H9 (cell line): Measurements from ENCODE around the gene AP2A2. TPM values are rescaled to one million over a fixed set of nuclear protein-coding genes. Genes with fewer than 3 reads are reported as not detected.

Source experiments
- DNase-seq: peaks from one replicate; pipeline ENCODE4 v3.0.0-alpha.2; 2017
- H2AFZ ChIP-seq: one replicate; pipeline ENCODE4 v1.6.1; 2013; ENCODE audit warnings: mild to moderate bottlenecking, low read length, control low read depth, moderate library complexity
- H2AK5ac ChIP-seq: 2 replicates; pipeline ENCODE4 v1.6.1; 2013; ENCODE audit warnings: low read length, control low read depth, mixed read lengths; ENCODE audit not compliant: insufficient read length
- H2BK120ac ChIP-seq: one replicate; pipeline ENCODE4 v1.6.1; 2013; ENCODE audit warnings: low read depth, mild to moderate bottlenecking, low read length, control low read depth, inconsistent platforms; ENCODE audit not compliant: poor library complexity, severe bottlenecking
- H2BK12ac ChIP-seq: 2 replicates; pipeline ENCODE4 v1.6.1; 2013; ENCODE audit warnings: low read length, control low read depth, mixed read lengths, low read depth; ENCODE audit not compliant: insufficient read length
- H2BK15ac ChIP-seq: 2 replicates; pipeline ENCODE4 v1.6.1; 2013; ENCODE audit warnings: low read depth, low read length, control low read depth
- H2BK20ac ChIP-seq: one replicate; pipeline ENCODE4 v1.6.1; 2013; ENCODE audit warnings: low read depth, mild to moderate bottlenecking, low read length, control low read depth, inconsistent platforms; ENCODE audit not compliant: poor library complexity, severe bottlenecking
- H2BK5ac ChIP-seq: 2 replicates; pipeline ENCODE4 v1.6.1; 2013; ENCODE audit warnings: low read length, control low read depth, mixed read lengths; ENCODE audit not compliant: insufficient read length
- H3K14ac ChIP-seq: 2 replicates; pipeline ENCODE4 v1.6.1; 2013; ENCODE audit warnings: low read length, control low read depth; ENCODE audit not compliant: insufficient read depth
- H3K18ac ChIP-seq: 2 replicates; pipeline ENCODE4 v1.6.1; 2013; ENCODE audit warnings: low read depth, mild to moderate bottlenecking, mixed read lengths, low read length, control low read depth; ENCODE audit not compliant: insufficient read length
- H3K23ac ChIP-seq: 2 replicates; pipeline ENCODE4 v1.6.1; 2013; ENCODE audit warnings: low read length, control low read depth, mixed read lengths, low read depth; ENCODE audit not compliant: insufficient read length
- H3K23me2 ChIP-seq: 2 replicates; pipeline ENCODE4 v1.6.1; 2013; ENCODE audit warnings: low read depth, mild to moderate bottlenecking, mixed read lengths, low read length, control low read depth; ENCODE audit not compliant: insufficient read length, poor library complexity, severe bottlenecking
- H3K27ac ChIP-seq: 2 replicates; pipeline ENCODE4 v1.5.1; 2013; ENCODE audit warnings: low read length, control low read depth, mixed read lengths, low read depth; ENCODE audit not compliant: insufficient read length
- H3K27me3 ChIP-seq: 2 replicates; pipeline ENCODE4 v1.6.1; 2013; ENCODE audit warnings: low read length, control low read depth, inconsistent platforms; ENCODE audit not compliant: insufficient read depth
- H3K4ac ChIP-seq: 2 replicates; pipeline ENCODE4 v1.6.1; 2013; ENCODE audit warnings: low read depth, mild to moderate bottlenecking, control low read depth, inconsistent platforms, low read length, moderate library complexity
- H3K4me1 ChIP-seq: 2 replicates; pipeline ENCODE4 v1.6.1; 2013; ENCODE audit warnings: low read length, control low read depth, inconsistent platforms; ENCODE audit not compliant: insufficient read depth
- H3K4me2 ChIP-seq: 2 replicates; pipeline ENCODE4 v1.6.1; 2013; ENCODE audit warnings: low read length, control low read depth, mixed read lengths; ENCODE audit not compliant: insufficient read length, insufficient read depth
- H3K56ac ChIP-seq: 2 replicates; pipeline ENCODE4 v1.6.1; 2013; ENCODE audit warnings: low read depth, mild to moderate bottlenecking, mixed read lengths, low read length, control low read depth; ENCODE audit not compliant: insufficient read length
- H3K79me1 ChIP-seq: 2 replicates; pipeline ENCODE4 v1.6.1; 2013; ENCODE audit warnings: low read depth, mild to moderate bottlenecking, moderate library complexity, low read length, control low read depth, inconsistent platforms; ENCODE audit not compliant: insufficient read depth, poor library complexity, severe bottlenecking
- H3K79me2 ChIP-seq: 2 replicates; pipeline ENCODE4 v1.6.1; 2013; ENCODE audit warnings: low read length, control low read depth, inconsistent platforms; ENCODE audit not compliant: insufficient read depth
- H3K9ac ChIP-seq: 2 replicates; pipeline ENCODE4 v1.6.1; 2013; ENCODE audit warnings: low read length, control low read depth, mixed read lengths; ENCODE audit not compliant: insufficient read length; ENCODE audit errors: extremely low read depth
- H3K9me3 ChIP-seq: one replicate; pipeline ENCODE4 v1.6.1; 2013; ENCODE audit warnings: low read depth, low read length, inconsistent platforms; ENCODE audit not compliant: control insufficient read depth
- H3T11ph ChIP-seq: one replicate; pipeline ENCODE4 v1.6.1; 2013; ENCODE audit warnings: mild to moderate bottlenecking, low read length, control low read depth, inconsistent platforms
- H4K20me1 ChIP-seq: one replicate; pipeline ENCODE4 v1.6.1; 2013; ENCODE audit not compliant: control insufficient read depth, insufficient read length, insufficient read depth
- H4K5ac ChIP-seq: 2 replicates; pipeline ENCODE4 v1.6.1; 2013; ENCODE audit warnings: low read depth, mild to moderate bottlenecking, mixed read lengths, low read length, control low read depth; ENCODE audit not compliant: insufficient read length
- H4K8ac ChIP-seq: replicated peaks from 2 replicates; pipeline ENCODE4 v1.6.1; 2013; ENCODE audit warnings: low read length, control low read depth, mixed read lengths, low read depth; ENCODE audit not compliant: insufficient read length
- H4K91ac ChIP-seq: 2 replicates; pipeline ENCODE4 v1.6.1; 2013; ENCODE audit warnings: low read depth, mild to moderate bottlenecking, moderate library complexity, mixed read lengths, low read length, control low read depth; ENCODE audit not compliant: insufficient read length
- H3K27ac Mint-ChIP-seq, 3 experiments: 2 replicates in 2 of 3; 3 replicates in 1 of 3; pipeline ENCODE4 v1.8.0; 2020 to 2021; ENCODE audit warnings: mixed read lengths in 3 of 3, mild to moderate bottlenecking in 1 of 3, moderate library complexity in 1 of 3
- H3K27me3 Mint-ChIP-seq: 2 replicates; pipeline ENCODE4 v1.8.0; 2021; ENCODE audit warnings: low read depth, mild to moderate bottlenecking, moderate library complexity, mixed read lengths
- H3K36me3 Mint-ChIP-seq, 3 experiments: 2 replicates in 2 of 3; 3 replicates in 1 of 3; pipeline ENCODE4 v1.8.0; 2020 to 2021; ENCODE audit warnings: low read depth in 3 of 3, mixed read lengths in 3 of 3; ENCODE audit not compliant: insufficient read depth in 1 of 3
- H3K4me1 Mint-ChIP-seq, 2 experiments: 2 replicates each; pipeline ENCODE4 v1.8.0; 2020; ENCODE audit warnings: mixed read lengths in 2 of 2
- H3K4me3 Mint-ChIP-seq, 2 experiments: 2 replicates in 1 of 2; 3 replicates in 1 of 2; pipeline ENCODE4 v1.8.0; 2020 to 2021; ENCODE audit warnings: mild to moderate bottlenecking in 2 of 2, mixed read lengths in 2 of 2, moderate library complexity in 1 of 2
- H3K9me3 Mint-ChIP-seq, 2 experiments: 2 replicates in 1 of 2; 3 replicates in 1 of 2; pipeline ENCODE4 v1.8.0; 2020; ENCODE audit warnings: mild to moderate bottlenecking in 2 of 2, mixed read lengths in 2 of 2, moderate library complexity in 1 of 2
- WGBS: extraction: QIAGEN DNeasy Blood & Tissue Kit; methylation state at CpG from one replicate; pipeline ENCODE4 v1.1.7; 2013; ENCODE audit warnings: missing lambda C conversion rate, low lambda C conversion rate, mixed read lengths; ENCODE audit not compliant: insufficient read length; ENCODE audit errors: extremely low coverage; 5-methylcytosine and 5-hydroxymethylcytosine counted together
- total RNA-seq: library from RNA; stranded (reverse); gene quantifications from 2 replicates; pipeline ENCODE4 v1.2.1, GENCODE V29; 2021
- TF ChIP-seq, protein P1 (sequence below): fragments of 200-600 bp; sonication (generic); conservative IDR thresholded peaks from 3 replicates; pipeline ENCODE4 v1.8.0; 2021; ENCODE audit warnings: antibody characterized with exemption, mild to moderate bottlenecking

The AP2A2 gene
- total RNA-seq, 1 experiment from 2014 or later = 53.7 TPM

DNA sequence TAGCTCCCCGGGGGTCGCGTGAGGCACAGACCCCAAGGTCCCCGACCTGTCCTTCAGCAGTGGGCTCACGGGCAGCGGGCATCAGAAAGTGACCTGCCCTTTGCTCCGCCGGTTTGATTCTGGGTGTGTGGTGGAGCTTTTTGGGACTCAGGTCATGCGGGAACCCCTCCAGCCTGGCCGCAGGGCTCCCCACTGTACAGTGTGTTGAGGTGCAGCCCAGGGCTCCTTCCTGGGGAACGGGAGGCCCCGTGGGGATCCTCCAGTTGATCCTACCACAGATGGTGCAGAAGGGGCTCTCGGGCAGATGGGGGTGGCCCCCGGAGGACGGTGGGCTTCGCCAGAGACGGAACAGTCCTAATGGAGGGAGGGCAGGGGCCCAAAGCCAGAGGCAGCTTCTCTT lies 86.6 kb downstream of the AP2A2 start:
- Histone ChIP-seq H3K27me3 (no peaks in the 10 kb centered on the region), H3K4ac (no peak overlapping the region), H2BK15ac (no peak overlapping the region), H3K27ac (no peak overlapping the region), H2AK5ac (no peak overlapping the region), H2AFZ (no peak overlapping the region), H3K18ac (no peak overlapping the region), H2BK120ac (no peak overlapping the region), H2BK20ac (no peak overlapping the region), H3K9ac (no peak overlapping the region), H4K91ac (no peak overlapping the region), H3K56ac (no peak overlapping the region), H3K79me1 (no peaks in the 10 kb centered on the region), H3K9me3 (peaks cover 2% of the 10 kb centered on the region), H3K4me1 (no peaks in the 10 kb centered on the region), H4K8ac (no peak overlapping the region), H2BK12ac (no peak overlapping the region), H2BK5ac (no peak overlapping the region), H3K14ac (no peak overlapping the region), H3K79me2 (no peaks in the 10 kb centered on the region), H4K20me1 (no peaks in the 10 kb centered on the region), H3T11ph (no peak overlapping the region), H3K4me2 (no peak overlapping the region), H4K5ac (no peak overlapping the region), H3K23me2 (no peaks in the 10 kb centered on the region), H3K23ac (no peak overlapping the region)
- H3K4me1 Mint-ChIP-seq = no peaks in the 10 kb centered on the region
- WGBS = no CpG with 5 or more reads among the region's 17 CpGs
- no peak overlapping the region for H3K4me3 Mint-ChIP-seq
- H3K36me3 Mint-ChIP-seq = peaks cover 26 to 43% (median 38%) of the 10 kb centered on the region in 3 experiments
- no peak overlapping the region; a peak in 1 of 7 replicates for H3K27ac Mint-ChIP-seq
- DNase-seq = no peak
- peaks cover 9 to 14% of the 10 kb centered on the region in 2 experiments for H3K9me3 Mint-ChIP-seq
- TF ChIP-seq, protein P1, sequence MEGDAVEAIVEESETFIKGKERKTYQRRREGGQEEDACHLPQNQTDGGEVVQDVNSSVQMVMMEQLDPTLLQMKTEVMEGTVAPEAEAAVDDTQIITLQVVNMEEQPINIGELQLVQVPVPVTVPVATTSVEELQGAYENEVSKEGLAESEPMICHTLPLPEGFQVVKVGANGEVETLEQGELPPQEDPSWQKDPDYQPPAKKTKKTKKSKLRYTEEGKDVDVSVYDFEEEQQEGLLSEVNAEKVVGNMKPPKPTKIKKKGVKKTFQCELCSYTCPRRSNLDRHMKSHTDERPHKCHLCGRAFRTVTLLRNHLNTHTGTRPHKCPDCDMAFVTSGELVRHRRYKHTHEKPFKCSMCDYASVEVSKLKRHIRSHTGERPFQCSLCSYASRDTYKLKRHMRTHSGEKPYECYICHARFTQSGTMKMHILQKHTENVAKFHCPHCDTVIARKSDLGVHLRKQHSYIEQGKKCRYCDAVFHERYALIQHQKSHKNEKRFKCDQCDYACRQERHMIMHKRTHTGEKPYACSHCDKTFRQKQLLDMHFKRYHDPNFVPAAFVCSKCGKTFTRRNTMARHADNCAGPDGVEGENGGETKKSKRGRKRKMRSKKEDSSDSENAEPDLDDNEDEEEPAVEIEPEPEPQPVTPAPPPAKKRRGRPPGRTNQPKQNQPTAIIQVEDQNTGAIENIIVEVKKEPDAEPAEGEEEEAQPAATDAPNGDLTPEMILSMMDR = no peak
- H3K27me3 Mint-ChIP-seq = peaks cover 8% of the 10 kb centered on the region
